HG02840 (cell line): ENCODE results near the gene PEX11B.
A peak's percentile ranks its signal among the peaks of the same experiment; 100 is the strongest.
"Not testable (repeated sequence)": the region's sequence is repeated elsewhere in the genome, so short reads cannot be mapped to it uniquely, and the experiment has no call there.

Experiments
- ATAC-seq: cut with Tn5 transposase; IDR thresholded peaks from one replicate; pipeline ENCODE4 v1.9.1; 2021; ENCODE audit warnings: mild to moderate bottlenecking, moderate library complexity, moderate number of reproducible peaks; ENCODE audit not compliant: unreplicated experiment, low FRiP score

PEX11B gene

DNA sequence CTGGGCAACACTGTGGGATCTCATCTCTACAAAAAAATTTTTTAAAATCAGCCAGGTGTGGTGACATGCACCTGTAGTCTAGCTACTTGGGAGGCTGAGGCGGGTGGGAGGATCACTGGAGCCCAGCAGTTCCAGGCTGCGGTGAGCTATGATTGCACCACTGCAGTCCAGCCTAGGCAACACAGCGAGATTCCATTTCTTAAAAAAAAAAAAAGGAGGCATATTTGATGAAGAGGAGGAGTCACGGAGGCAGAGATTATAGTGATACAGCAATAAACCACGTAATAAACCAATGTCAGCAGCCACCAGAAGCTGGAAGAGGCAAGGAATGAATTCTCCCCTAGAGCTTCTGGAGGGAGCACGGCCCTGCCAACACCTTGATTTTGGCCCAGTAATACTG is 35.3 kb upstream of the PEX11B start:
- no peak for ATAC-seq

DNA sequence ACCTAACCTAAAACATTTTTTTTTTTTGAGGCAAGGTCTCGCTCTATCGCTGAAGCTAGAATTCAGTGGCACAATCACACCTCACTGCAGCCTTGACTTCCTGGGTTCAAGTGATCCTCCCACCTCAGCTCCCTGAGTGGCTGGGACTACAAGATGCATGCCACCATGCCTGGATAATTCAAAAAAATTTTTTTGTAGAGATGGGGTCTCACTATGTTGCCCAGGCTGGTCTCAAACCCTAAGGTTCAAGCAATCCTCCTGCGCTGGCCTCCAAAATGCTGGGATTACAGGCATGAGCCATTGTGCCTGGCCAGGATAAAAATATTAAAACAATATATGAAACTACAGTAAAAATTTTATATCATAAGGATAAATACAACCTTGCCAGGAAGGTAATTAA is 34.4 kb upstream of the PEX11B start:
- no peak for ATAC-seq

DNA sequence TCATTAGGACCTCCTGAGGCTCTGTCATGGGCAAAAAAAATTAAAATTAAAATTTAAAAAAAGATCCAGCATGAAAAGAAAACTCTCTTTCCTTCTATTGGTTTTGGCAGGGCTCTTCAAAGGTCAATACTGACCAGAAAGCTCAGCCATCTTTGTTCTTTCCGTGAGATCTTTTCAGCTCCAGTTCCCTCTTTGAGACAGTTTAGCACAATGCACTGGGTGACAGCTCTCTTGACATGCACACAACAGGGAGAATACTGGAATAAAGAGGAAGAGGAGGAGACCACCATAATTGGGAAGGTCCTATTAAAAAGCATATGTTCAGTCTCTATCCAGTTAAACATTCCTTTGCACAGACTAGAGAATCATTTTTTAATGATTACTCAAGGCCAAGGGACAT is 33.0 kb upstream of the PEX11B start:
- no peak for ATAC-seq

- no peak for ATAC-seq
These were observed 30.7 kb upstream of the PEX11B start for GRCh38 chr1:145949219-145949618.

GRCh38 chr1:145947551-145947950 is 29.0 kb upstream of the PEX11B start:
- ATAC-seq, result no peak

GRCh38 chr1:145946477-145946986 is 28.0 kb upstream of the PEX11B start:
- ATAC-seq, result no peak

- no peak for ATAC-seq
These were observed 26.0 kb upstream of the PEX11B start for GRCh38 chr1:145944532-145944931.

DNA sequence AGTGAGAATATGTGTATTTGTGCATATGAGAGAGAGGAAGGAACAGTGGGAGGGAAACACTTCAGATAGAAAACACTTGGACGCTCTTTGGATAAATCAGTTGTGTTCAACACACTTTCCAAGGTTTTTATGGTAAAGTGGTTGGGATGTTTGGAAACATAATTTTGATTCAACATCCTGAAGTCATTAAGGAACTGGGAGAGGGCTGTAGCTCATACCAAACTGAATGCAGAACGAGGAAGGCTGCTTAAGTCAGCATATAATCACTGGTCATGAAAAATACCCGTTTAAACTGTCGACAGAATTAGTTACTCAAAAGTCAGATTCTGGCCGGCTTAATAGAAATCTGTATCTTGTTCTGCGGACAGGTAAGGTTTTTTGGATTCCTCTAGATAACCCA is 24.4 kb upstream of the PEX11B start:
- ATAC-seq, result no peak

DNA sequence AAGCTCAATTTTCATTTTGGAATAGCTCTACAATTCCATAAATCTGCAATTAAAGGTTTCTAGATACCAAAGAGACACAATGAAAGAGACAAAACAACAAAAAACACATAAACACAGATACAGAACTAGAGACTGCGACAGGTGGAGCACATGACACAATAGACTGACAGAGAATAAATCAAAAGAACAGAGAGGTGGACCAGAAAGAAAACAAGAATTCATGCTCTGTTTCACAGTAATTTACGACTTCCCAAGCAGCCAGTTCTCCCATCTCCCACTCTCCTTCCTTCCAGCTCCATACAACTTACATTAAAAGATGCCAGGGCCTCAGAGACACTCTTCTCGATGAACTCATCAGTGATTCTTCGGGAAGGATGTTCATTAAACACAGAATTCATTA is 23.9 kb upstream of the PEX11B start:
- no peak for ATAC-seq

- no peak for ATAC-seq
These were observed 18.9 kb upstream of the PEX11B start for GRCh38 chr1:145937436-145937835.

DNA sequence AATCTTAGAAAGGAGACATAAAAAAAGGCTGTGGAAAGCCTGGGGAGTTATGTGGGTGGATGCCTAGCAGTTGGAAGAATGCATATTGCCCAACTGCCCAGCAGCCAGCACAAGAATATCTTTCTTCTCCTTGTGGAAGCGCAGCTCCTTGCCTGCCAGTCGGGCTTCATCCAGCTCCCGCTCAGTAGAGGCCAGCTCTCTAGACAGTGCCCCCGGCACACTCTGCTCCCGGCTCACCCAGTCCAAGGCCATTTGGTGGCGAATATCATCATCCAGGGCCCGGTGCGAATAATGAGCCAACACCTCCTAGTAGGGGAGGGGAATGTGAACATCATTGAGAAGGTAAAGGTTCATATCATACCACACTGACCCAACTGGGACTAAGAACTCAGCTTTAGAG is 17.7 kb upstream of the PEX11B start:
- no peak for ATAC-seq

GRCh38 chr1:145935708-145936107 is 17.2 kb upstream of the PEX11B start:
- ATAC-seq, result no peak

DNA sequence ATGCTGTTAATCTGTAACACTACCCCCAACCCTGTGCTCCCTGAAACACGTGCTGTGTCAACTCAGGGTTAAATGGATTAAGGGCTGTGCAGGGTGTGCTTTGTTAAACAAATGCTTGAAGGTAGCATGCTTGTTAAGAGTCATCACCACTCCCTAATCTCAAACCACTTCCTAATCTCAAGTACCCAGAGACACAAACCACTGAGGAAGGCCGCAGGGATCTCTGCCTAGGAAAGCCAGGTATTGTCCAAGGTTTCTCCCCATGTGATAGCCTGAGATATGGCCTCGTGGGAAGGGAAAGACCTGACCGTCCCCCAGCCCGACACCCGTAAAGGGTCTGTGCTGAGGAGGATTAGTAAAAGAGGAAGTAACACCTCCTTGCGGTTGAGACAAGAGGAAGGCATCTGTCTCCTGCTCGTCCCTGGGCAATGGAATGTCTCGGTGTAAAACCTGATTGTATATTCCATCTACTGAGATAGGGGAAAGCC is 14.0 kb upstream of the PEX11B start:
- ATAC-seq, result not testable (repeated sequence)

GRCh38 chr1:145927916-145928643 is 9.6 kb upstream of the PEX11B start:
- no peak for ATAC-seq

DNA sequence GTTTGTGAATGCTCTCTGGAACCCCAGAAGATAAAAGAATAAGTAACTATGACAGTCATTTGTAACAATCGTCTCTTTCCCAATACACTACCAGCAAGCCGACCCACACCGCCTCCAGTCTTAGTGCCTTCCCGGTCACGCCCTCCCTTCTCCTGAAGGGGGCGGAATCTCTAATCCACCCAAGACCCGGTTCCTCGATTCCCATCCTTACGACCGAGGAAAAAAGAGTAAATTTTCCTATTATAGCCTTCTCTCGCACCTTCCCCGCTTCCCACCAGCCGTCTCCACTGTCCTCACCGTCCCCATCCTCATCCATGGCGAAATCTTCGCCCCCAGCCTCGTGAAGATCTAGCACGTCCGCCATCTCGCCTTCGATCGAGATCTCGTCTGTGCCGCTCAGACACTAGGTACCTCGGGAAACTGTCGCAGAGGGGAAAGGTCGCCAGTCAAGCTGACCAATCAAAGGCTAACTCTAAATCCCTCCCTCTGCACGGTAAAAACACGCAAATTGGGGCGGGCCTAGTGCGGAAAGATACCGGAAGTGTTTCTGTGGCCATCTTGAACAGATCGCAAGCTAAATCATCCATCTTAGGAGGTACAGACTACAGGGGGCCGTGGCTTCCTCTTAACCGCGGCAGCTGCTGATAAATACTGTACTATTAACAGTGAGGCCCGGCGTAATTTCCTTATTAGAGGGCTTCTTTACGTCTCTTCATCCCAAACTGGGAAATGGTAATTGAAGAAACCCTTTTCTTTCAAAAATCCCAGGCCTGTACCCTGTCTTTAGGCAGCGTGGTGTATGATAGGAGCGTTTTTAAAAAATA is 8.8 kb upstream of the PEX11B start, which contains the start of gene RBM8A:
Gene RBM8A (minus strand): TSS at position 422 of the 824 bp plus-strand sequence. CDS start 58 bp downstream, at position 364.
- peak; percentile 94 for ATAC-seq

DNA sequence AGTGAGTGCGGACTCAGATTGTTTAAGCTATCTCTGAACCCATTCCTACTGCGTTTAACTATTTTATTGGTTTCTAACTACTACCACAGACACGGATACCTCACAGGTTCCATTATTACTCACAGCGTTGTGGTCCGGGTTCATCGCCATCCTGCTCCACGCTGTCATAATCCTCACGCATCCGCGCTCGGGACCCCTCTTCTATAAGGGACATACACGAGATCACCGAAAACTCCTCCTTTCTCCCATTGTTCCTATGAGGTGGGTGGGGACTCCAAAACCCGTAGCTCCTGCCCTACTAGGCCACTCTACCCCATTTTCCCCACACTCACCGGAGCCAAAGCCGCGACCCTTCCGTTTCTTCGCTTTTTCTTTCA is 8.2 kb upstream of the PEX11B start:
- ATAC-seq, result no peak

GRCh38 chr1:145922266-145922665 is 3.7 kb upstream of the PEX11B start:
- ATAC-seq, result no peak

GRCh38 chr1:145920297-145920696 is 1.8 kb upstream of the PEX11B start:
- ATAC-seq, result not testable (repeated sequence)

DNA sequence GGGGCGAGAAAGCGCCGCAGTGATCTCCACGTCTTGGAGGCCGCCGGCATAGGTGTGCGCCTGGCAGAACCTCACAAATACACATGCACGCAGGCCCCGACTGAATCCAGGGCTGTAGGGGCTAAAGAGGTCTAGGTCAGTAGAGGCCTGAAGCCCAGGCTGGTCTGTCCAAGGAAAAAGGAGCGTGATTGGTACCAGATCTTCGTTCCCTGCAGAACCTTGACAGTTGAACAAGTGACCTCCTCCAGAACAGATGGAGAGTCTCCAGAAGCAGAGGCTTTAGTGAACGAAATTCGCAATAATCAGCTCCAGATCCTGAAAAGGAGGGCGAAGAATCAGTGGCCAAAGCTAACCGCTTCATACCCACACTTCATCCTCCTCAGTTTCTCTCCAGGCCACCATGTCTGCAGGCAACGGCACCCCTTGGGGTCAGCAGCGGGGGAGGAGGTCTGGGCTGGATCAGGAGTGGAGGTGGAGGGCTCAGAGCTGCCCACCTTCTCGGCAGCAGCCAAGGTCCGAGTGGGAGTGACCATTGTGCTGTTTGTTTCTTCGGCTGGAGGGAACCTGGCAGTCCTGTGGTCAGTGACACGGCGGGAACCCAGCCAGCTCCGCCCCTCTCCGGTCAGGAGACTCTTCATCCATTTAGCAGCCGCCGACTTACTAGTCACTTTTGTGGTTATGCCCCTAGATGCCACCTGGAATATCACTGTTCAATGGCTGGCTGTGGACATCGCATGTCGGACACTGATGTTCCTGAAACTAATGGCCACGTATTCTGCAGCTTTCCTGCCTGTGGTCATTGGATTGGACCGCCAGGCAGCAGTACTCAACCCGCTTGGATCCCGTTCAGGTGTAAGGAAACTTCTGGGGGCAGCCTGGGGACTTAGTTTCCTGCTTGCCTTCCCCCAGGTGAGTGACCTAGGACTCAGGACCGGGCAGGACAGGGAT is 749 bp upstream of the PEX11B start:
- ATAC-seq, result no peak

DNA sequence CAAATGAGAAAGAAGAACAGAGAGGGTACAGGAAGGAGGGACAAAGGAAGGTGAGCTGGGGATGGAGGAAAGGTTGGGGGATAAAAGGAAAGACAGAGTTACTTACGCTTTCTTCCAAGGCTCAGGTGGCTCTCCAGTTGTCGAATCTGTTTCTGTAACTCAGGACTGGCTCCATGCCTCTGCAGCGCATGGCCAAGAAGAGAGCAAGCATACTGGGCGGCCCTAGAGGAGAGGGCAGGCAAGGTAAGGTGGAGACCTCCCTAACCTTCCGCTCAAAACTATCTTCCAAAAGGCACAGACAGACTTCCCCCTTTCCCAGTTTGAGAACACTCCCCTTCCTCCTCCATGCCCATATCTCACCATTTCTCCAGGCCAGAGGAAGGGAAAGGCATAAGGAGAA is 922 bp downstream of the PEX11B start:
- no peak for ATAC-seq
